Stimulated activated CD8-positive, alpha-beta memory T cell treated with anti-CD3 and anti-CD28 coated beads, Interleukin-7, amount 100 ng/mL, for 24 hours (primary cell): ENCODE data around the gene PTGS1.
"Not testable (repeated sequence)": the region's sequence is repeated elsewhere in the genome, so short reads cannot be mapped to it uniquely, and the experiment has no call there.

Experiments used
- DNase-seq: peaks from one replicate; pipeline ENCODE4 v3.0.0-alpha.2; 2020; ENCODE audit warnings: low read depth

Gene PTGS1

GRCh38 chr9:122347348-122348287 is 23.2 kb upstream of the PTGS1 start:
- DNase-seq: no peak

DNA sequence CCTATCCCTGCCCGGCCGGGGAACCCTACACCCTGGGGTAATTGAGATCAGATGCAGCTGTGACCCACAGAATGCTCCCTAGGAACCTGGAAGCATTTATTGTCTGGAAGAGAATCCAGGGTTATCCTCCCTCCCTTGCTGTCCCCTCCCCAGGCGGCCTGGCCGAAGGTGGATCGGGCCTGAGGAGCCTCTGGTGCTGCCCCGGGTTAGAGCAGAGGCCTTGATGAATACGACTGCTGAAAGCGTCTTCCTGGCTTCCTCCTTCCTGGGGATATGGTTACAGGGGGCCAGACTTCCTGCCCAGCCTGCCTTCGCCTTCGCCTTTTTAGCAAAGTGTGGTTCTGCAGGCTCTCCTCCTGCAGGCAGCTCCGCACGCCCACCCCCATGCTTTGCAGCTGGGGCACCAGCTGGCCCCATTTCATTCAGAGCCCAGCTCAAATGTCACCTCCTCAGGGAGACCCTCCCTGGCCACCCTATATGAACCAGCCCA is 22.5 kb upstream of the PTGS1 start:
- no peak for DNase-seq

DNA sequence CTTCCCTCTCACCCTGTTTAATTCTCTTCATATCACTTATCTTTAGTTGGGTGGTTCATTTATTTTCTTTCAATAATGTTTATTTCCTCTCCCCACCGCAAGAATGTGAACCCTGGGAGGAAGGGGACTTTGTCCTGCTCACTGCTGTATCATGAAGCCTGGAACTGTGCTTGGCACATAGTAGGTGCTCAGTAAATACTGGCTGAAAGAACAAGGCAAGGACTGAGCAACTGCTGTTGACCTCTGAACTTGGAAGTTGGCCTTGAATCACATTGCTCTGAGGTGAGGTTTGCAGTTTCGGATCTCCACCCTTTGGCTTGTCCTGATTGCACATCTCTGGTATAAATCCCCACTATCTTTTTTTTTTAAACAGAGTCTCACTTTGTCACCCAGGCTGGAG is 22.0 kb upstream of the PTGS1 start:
- no peak for DNase-seq

DNA sequence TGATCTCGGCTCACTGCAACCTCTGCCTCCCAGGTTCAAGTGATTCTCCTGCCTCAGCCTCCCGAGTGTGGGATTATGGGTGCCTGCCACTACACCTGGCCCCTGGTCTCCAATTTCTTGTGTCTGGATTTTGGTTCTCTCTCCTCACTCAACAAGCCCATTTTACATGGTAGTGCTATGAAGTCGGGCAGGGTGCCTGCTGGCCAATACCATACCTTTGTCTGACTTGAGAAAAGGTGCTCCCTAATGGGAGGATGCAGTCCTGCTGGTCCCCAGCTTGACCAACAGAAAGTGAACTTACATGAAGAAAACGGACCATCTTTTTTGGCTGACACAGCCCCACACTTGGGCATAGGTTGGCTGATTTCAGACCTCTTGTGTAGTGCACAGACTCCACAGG is 21.6 kb upstream of the PTGS1 start:
- DNase-seq: no peak

GRCh38 chr9:122350577-122351355 is 20.1 kb upstream of the PTGS1 start:
- peak; percentile 53 for DNase-seq

DNA sequence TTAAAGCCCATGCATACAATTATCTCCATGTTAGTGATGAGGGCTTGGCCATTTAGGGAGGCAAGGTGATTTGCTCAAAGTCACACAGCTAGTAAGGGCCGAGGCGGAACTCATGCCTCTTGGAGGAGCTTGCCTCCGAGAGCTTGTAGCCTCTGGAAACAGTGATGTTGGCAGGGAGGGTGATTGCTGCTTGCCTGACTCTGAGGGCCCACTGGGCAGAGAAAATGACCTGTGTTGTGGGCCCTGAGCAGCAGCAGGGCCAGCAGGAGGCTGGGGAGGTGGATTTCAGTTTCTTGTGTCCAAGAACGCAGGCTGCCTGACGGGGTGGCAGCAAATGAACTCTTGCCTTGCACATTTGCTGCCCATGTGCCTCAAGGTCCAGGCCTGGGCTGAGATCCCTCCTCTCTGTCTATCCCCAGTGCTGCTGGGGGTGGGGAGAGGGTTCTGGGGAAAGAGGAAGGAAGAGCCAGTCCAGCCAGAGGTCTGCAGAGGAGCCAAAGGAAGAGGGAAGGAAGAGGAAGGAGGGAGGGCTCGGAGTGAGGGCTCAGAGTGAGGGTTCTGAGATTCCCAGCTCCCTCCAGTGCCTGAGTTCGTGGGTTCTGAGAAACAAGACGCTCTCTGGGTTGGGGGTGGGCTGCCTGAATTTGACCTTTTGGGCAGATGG is 16.2 kb upstream of the PTGS1 start:
- no peak for DNase-seq

- DNase-seq: no peak
Measured at GRCh38 chr9:122355336-122355875, 15.4 kb upstream of the PTGS1 start.

GRCh38 chr9:122356627-122357026 is 14.2 kb upstream of the PTGS1 start:
- DNase-seq: no peak

DNA sequence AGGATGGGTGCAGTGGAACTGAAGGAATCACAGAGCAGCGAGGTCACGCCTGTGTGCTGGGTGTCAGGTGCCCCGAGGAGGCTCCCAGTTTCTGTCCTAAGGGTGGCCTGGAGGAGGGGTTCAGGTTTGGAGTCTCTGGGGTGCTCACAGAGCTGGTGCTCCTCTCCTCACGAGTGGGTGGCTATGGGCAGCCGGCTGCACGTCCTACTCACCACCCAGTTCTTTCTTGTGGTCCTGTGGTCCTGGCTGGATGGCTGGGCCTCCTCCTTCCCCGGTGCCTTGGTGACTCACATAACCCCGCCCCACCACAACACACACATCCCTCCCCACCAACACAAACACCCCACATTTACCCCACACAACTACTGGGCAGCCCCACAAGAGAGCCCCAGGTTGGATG is 9.9 kb upstream of the PTGS1 start:
- DNase-seq: no peak

DNA sequence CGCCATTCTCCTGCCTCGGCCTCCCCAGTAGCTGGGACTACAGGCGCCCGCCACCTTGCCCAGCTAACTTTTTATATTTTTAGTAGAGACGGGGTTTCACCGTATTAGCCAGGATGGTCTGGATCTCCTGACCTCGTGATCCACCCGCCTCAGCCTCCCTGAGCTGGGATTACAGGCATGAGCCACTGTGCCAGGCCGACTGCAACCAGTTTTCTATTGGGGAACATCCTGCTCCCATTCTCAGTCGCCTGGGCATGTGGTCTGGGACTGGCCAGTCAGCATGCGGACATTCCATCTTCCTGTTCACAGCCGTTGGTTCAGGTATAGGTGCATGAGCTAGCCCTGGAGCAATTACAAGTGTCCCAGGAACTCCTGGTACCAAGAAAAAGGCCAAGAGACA is 7.7 kb upstream of the PTGS1 start:
- DNase-seq: not testable (repeated sequence)

DNA sequence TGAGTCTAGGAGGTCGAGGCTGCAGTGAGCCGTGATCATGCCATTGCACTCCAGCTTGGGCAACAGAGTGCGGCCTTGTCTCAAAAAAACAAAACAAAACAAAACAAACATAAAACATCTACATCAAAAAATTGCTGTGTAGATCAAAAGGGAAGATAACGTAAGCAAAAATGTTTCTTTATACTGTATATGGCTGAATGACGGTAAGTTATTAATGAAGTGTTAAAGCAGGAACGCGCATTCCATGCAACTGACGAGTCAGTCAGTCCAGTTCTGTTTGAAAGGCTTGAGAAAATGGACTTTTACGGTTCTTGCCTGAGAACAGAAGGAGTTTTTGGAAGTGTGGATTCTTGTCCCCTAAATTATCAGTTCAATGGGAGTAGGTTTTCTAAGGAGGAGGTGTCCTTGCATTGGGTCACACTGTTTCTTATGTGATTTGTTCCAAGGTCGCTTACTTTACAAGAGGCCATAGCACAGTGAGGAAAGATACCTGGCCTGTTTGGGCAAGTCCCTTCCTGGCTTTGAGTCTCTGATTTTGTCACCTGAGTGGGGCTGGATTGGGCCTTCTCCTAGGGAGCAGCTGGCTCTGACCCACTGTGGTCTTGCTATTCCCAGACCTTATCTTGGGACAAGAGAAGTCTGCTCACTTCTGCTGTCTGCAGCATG is 6.6 kb upstream of the PTGS1 start:
- no peak for DNase-seq

GRCh38 chr9:122364783-122365150 is 6.1 kb upstream of the PTGS1 start:
- no peak for DNase-seq

GRCh38 chr9:122366074-122366660 is 4.7 kb upstream of the PTGS1 start:
- DNase-seq: no peak

DNA sequence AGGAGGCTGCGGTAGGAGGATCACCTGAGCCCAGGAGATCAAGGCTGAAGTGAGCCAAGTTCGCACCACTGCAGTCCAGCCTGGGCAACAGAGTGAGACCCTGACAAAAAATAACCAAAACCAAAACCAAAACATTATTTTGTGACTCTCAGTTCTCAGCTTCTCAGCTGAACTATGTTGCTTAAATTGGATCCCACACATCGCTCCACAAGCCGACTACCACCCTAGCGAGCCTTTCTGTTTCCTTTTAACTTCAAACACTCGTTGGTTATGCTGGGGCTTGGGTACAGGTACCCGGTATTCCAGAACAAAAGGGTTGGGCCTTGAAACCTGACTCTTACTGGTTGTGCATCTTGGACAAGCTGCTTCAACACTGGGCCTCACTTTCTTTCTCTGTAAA is 3.8 kb upstream of the PTGS1 start:
- no peak for DNase-seq

GRCh38 chr9:122367774-122368460 is 2.9 kb upstream of the PTGS1 start:
- DNase-seq: no peak

GRCh38 chr9:122368642-122369041 is 2.2 kb upstream of the PTGS1 start:
- no peak for DNase-seq

GRCh38 chr9:122370303-122370702 is 521 bp upstream of the PTGS1 start:
- DNase-seq: no peak

DNA sequence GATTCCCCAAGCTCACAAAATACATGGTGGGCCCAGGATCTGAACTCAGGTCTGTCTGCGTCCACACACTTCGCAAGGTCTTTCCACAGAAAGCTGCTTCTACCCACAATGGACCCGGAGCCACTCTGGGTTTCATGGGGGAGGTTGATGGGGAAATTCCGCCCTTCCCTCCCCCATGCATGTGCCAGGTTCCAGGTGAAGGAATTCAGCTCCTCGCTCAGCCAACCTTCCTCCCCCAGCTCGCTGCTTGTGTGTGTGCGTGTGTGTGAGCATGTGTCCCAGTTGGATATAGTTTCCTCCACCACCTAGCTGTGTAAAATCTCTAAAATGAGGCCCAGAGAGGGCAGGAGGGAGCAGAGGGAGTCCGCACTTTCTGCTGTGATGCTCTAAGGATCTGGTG is 1.0 kb downstream of the PTGS1 start:
- no peak for DNase-seq

- no peak for DNase-seq
Measured at GRCh38 chr9:122372856-122373845, 2.3 kb downstream of the PTGS1 start.
